Upper lobe of left lung (tissue), 6 donors: ENCODE data around the gene PRKN. TPM values are rescaled to one million over a fixed set of nuclear protein-coding genes. Genes with fewer than 3 reads are reported as not detected.

Source experiments
- ATAC-seq, 2 donors: fragments of 200-7000 bp; cut with Tn5 transposase; one replicate each; pipeline ENCODE4 v1.9.1; 2022; ENCODE audit warnings: mild to moderate bottlenecking in 2 of 2, moderate library complexity in 2 of 2; ENCODE audit not compliant: low FRiP score in 2 of 2
- DNase-seq, 2 donors: peaks; one replicate each; pipeline ENCODE4 v3.0.0-alpha.2; 2019 to 2020
- H3K27ac ChIP-seq, 4 donors: fragments of 200-600 bp; sonication (generic); one replicate each; pipeline ENCODE4 v1.5.1; 2016 to 2019
- H3K27me3 ChIP-seq, 4 donors: fragments of 200-600 bp; sonication (generic); one replicate each; pipeline ENCODE4 v1.5.1; 2017 to 2019
- H3K36me3 ChIP-seq, 4 donors: fragments of 200-600 bp; sonication (generic); one replicate each; pipeline ENCODE4 v1.5.1; 2016 to 2019
- H3K4me1 ChIP-seq, 4 donors: fragments of 200-600 bp; sonication (generic); one replicate each; pipeline ENCODE4 v1.5.1; 2018 to 2019
- H3K4me3 ChIP-seq, 4 donors: fragments of 200-600 bp; sonication (generic); one replicate each; pipeline ENCODE4 v1.5.1; 2017 to 2019; ENCODE audit warnings: mild to moderate bottlenecking in 2 of 4, moderate library complexity in 1 of 4
- H3K9me3 ChIP-seq, 4 donors: fragments of 200-600 bp; sonication (generic); one replicate each; pipeline ENCODE4 v1.5.1; 2018 to 2019
- CTCF ChIP-seq, 6 experiments: fragments of 450-650 bp in 4 of 6; fragments of 200-600 bp in 2 of 6; sonication (generic) in 2 of 6; IDR thresholded peaks; one replicate each; pipeline ENCODE4 v1.5.1; 2016 to 2019; ENCODE audit warnings: antibody characterized with exemption in 6 of 6
- EP300 ChIP-seq, 4 donors: sonication (generic); formaldehyde crosslinking; IDR thresholded peaks; one replicate each; pipeline ENCODE4 v1.5.1; 2017; ENCODE audit warnings: antibody characterized with exemption in 4 of 4, control low read depth in 2 of 4
- POLR2A ChIP-seq, 4 donors: fragments of 450-650 bp; IDR thresholded peaks; one replicate each; pipeline ENCODE4 v1.5.1; 2016 to 2017; ENCODE audit warnings: antibody characterized with exemption in 4 of 4, mild to moderate bottlenecking in 2 of 4
- POLR2AphosphoS5 ChIP-seq, 2 donors: sonication (generic); formaldehyde crosslinking; IDR thresholded peaks; one replicate each; pipeline ENCODE4 v1.5.1; 2017; ENCODE audit warnings: antibody characterized with exemption in 2 of 2
- whole genome bisulfite sequencing, 2 donors: methylation state at CpG; one replicate each; pipeline ENCODE4 v1.1.5; 2017 to 2018; 5-methylcytosine and 5-hydroxymethylcytosine counted together
- total RNA-seq, 6 donors: library from RNA; depleted of rRNA in 4 of 6; stranded (reverse); fragments of >200 nt in 4 of 6; gene quantifications; one replicate each; pipeline versions ENCODE4 v1.1.0 to v1.2.1, GENCODE V29; 2016 to 2021
- donor health status: DM: no; HTN: no; CAD: no; lungs with moderate emphysema.
- donor health status: DM: no; HTN: yes; CAD: no; lungs with severe emphysema.

Gene PRKN
- total RNA-seq, 6 donors from 2014 or later = 2.7 to 29.3 (median 5.5) TPM

- 85 to 92% methylated on average over 4 of the region's 4 CpGs for WGBS, 2 donors
- no peaks in the 10 kb centered on the region for H3K9me3 ChIP-seq
- no peaks in the 10 kb centered on the region for H3K27me3 ChIP-seq
- H3K4me3 ChIP-seq = no peak overlapping the region
- no peak overlapping the region for H3K27ac ChIP-seq
- ATAC-seq (no peak), DNase-seq (no peak)
- H3K36me3 ChIP-seq = no peaks in the 10 kb centered on the region
- TF ChIP-seq POLR2A (IDR thresholded peaks at IDR 0.05) (no peak), EP300 (IDR thresholded peaks at IDR 0.05) (no peak), POLR2AphosphoS5 (IDR thresholded peaks at IDR 0.05) (no peak), CTCF (IDR thresholded peaks at IDR 0.05) (no peak)
- H3K4me1 ChIP-seq = no peaks in the 10 kb centered on the region
These were observed 939.0 kb downstream of the PRKN start for GRCh38 chr6:161788531-161788930.

- ATAC-seq = no peak
- Histone ChIP-seq H3K4me1 (peaks cover 0 to 8% (median 0%) of the 10 kb centered on the region in 4 donors), H3K4me3 (no peak overlapping the region), H3K36me3 (no peaks in the 10 kb centered on the region), H3K9me3 (no peaks in the 10 kb centered on the region), H3K27ac (no peak overlapping the region), H3K27me3 (no peaks in the 10 kb centered on the region)
- WGBS, 2 donors = 85 to 92% methylated on average over 7 of the region's 7 CpGs
- no peak for DNase-seq
- TF ChIP-seq CTCF (IDR thresholded peaks at IDR 0.05) (no peak), POLR2A (IDR thresholded peaks at IDR 0.05) (no peak), POLR2AphosphoS5 (IDR thresholded peaks at IDR 0.05) (no peak), EP300 (IDR thresholded peaks at IDR 0.05) (no peak)
These were observed 955.4 kb downstream of the PRKN start for GRCh38 chr6:161772176-161772575.

- no peak for ATAC-seq
- WGBS, 2 donors = 82 to 88% methylated on average over 6 of the region's 6 CpGs
- Histone ChIP-seq H3K9me3 (no peaks in the 10 kb centered on the region), H3K4me3 (no peak overlapping the region), H3K27me3 (no peaks in the 10 kb centered on the region), H3K36me3 (no peaks in the 10 kb centered on the region), H3K27ac (no peak overlapping the region), H3K4me1 (no peaks in the 10 kb centered on the region)
- TF ChIP-seq POLR2AphosphoS5 (IDR thresholded peaks at IDR 0.05) (no peak), EP300 (IDR thresholded peaks at IDR 0.05) (no peak), POLR2A (IDR thresholded peaks at IDR 0.05) (no peak), CTCF (IDR thresholded peaks at IDR 0.05) (no peak)
- no peak for DNase-seq
These were observed 965.6 kb downstream of the PRKN start for GRCh38 chr6:161761966-161762365.

GRCh38 chr6:161755080-161755479 is 972.5 kb downstream of the PRKN start:
- ATAC-seq = no peak
- DNase-seq = no peak
- WGBS, 2 donors = 68 to 79% methylated on average over 5 of the region's 5 CpGs
- no peak overlapping the region for H3K4me3 ChIP-seq
- H3K27ac ChIP-seq = no peak overlapping the region
- H3K27me3 ChIP-seq = no peaks in the 10 kb centered on the region
- TF ChIP-seq CTCF (IDR thresholded peaks at IDR 0.05) = no peak
- TF ChIP-seq EP300 (IDR thresholded peaks at IDR 0.05) = no peak
- no peak for TF ChIP-seq POLR2A (IDR thresholded peaks at IDR 0.05)
- no peak for TF ChIP-seq POLR2AphosphoS5 (IDR thresholded peaks at IDR 0.05)
- no peaks in the 10 kb centered on the region for H3K9me3 ChIP-seq
- H3K4me1 ChIP-seq = no peaks in the 10 kb centered on the region
- H3K36me3 ChIP-seq = no peaks in the 10 kb centered on the region

DNA sequence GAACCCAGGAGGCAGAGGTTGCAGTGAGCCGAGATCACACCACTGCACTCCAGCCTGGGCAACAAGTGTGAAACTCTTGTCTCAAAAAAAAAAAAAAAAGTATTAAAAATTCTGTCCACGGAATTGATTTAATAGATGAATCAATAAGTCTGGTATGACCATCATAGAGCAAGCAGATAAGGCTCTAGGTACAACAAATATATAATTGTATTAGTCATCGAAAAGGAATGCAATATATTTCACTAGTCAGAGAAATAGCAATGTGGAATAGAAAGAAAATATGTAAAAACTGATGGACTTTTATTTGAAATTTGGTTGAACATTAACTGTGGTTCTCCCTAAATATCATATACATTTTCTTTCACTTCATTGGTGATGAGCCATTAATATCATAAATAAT is 976.9 kb downstream of the PRKN start:
- DNase-seq = no peak
- Histone ChIP-seq H3K9me3 (no peaks in the 10 kb centered on the region), H3K4me1 (no peaks in the 10 kb centered on the region), H3K4me3 (no peak overlapping the region), H3K36me3 (no peaks in the 10 kb centered on the region), H3K27ac (no peak overlapping the region), H3K27me3 (no peaks in the 10 kb centered on the region)
- no peak for ATAC-seq
- TF ChIP-seq POLR2A (IDR thresholded peaks at IDR 0.05) = no peak
- no peak for TF ChIP-seq CTCF (IDR thresholded peaks at IDR 0.05)
- TF ChIP-seq EP300 (IDR thresholded peaks at IDR 0.05) = no peak
- TF ChIP-seq POLR2AphosphoS5 (IDR thresholded peaks at IDR 0.05) = no peak
- WGBS, 2 donors = 82 to 91% methylated on average over 3 of the region's 3 CpGs
